A549 treated with Mapracorat at 1 μM for 4 hours (cell line): ENCODE results near the gene MNT. TPM values are rescaled to one million over a fixed set of nuclear protein-coding genes. Genes with fewer than 3 reads are reported as not detected.

Experiments
- total RNA-seq: library from RNA; stranded (reverse); fragments of 200-300 nt; extraction: Qiagen RNA extraction; gene quantifications from 5 replicates; pipeline ENCODE4 v1.2.3, GENCODE V29; 2022

Gene MNT
- 13.1 to 18.5 TPM (median 16.0 TPM) in 5 replicates for total RNA-seq

DNA sequence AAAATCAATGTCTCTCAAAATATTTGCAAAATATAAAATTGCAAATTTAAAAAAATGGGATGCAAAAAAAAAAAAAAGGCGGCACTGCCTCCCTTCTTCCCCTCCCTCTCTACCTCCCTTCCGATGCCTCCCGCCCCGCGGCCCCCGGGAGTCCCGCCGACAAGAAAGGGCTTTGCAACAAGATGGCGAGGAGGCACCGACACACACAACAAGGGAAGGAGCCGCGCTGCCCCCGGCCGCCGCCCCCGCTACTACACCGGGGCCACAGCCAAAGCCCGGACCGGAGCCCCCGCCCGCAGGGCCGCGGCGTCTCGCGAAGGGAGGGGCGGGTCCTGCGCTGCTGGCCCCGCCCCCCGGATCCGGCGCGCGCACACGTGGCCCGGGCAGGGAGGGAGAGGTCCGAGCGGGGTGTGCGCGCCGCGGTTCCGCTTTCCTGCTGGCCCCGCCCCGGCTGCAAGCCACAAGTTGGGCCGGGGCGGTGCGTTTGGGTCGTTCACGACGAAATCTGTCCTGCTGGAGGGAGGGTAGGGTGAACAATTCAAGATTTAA is at the start of gene MNT:
Gene MNT (minus strand): TSS at position 184 of the 549 bp plus-strand sequence. CDS start 348 bp downstream, outside the sequence.

GRCh38 chr17:2336852-2337543 is 63.9 kb downstream of the MNT start, which contains the start of gene SGSM2:
TSS of gene SGSM2 (plus strand) at chr17:2337501. CDS start at chr17:2337689, 188 bp downstream.

DNA sequence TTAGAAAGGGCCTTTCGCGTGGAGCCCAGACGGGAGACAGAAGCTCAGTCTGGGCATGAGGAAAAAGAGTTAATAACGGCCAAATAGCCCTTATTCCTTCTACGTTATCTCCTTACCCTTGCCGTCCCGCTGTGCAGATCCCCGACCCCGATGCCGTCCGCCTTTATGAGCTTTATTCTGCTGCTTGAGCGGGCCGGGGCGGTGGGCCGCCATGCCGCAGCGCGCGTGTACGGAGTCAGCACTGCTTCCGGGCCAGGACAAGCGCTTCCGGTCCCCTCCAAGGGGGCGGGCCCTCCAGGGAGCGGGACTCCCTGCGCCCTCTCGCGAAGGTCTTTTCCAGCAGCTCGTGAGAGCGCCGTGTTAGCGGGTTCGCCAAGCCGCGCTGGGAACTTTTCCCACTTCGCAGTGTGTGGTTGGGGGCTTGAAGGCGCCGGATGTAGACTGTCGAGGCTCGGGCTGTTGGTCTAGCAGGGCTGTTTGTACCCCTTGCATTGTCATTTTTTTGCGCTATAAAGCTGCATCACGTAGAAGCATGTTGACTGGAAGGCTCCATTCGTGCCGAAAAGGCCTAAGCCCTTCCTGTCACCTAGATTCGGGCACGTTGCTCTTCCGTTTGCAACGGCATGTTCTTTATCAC is 64.5 kb downstream of the MNT start, which contains the start of gene TSR1:
Gene TSR1 (minus strand): TSS at position 243 of the 637 bp plus-strand sequence. CDS start 30 bp downstream, at position 213.

Other genes with a start within 250 kb of the MNT start
- 20.1 to 27.2 TPM (median 22.9 TPM) in 5 replicates for gene SMG6, start 97.3 kb downstream of the MNT start, total RNA-seq
- 5.1 to 12.5 TPM (median 8.5 TPM) in 5 replicates for gene SRR, start 97.1 kb downstream of the MNT start, total RNA-seq
- gene TSR1, start 64.6 kb downstream of the MNT start, total RNA-seq: 55.3 to 64.0 TPM (median 59.8 TPM) in 5 replicates
- gene SGSM2, start 63.6 kb downstream of the MNT start, total RNA-seq: 31.5 to 46.1 TPM (median 41.6 TPM) in 5 replicates
- gene METTL16, start 110.8 kb upstream of the MNT start, total RNA-seq: 27.3 to 33.2 TPM (median 31.9 TPM) in 5 replicates
- gene PAFAH1B1, start 192.6 kb upstream of the MNT start, total RNA-seq: 172 to 206 TPM (median 186 TPM) in 5 replicates